Measurements from ENCODE around the gene KLHL35.

GRCh38 chr11:75481922-75482606 lies 49.1 kb upstream of the KLHL35 start:
- TF ChIP-seq POLR2AphosphoS5 (IDR thresholded peaks at IDR 0.05), result no peak
- TF ChIP-seq CTCF (IDR thresholded peaks at IDR 0.05), result no peak
- no peak for TF ChIP-seq POLR2A (IDR thresholded peaks at IDR 0.05)
